WERI-Rb-1 (cell line): ENCODE results near the gene NEK7.

Experiments used
- DNase-seq: peaks from one replicate; pipeline ENCODE4 v3.0.0-alpha.2; 2020
- H3K27ac ChIP-seq: fragments of 250-450 bp; sonication (Bioruptor Pico); 2 replicates; pipeline ENCODE4 v1.5.1; 2020; ENCODE audit warnings: mild to moderate bottlenecking, moderate library complexity
- H3K27me3 ChIP-seq: fragments of 250-450 bp; sonication (Bioruptor Pico); 2 replicates; pipeline ENCODE4 v1.5.1; 2021; ENCODE audit warnings: mild to moderate bottlenecking, low read depth, moderate library complexity; ENCODE audit not compliant: insufficient read depth, severe bottlenecking
- H3K36me3 ChIP-seq: fragments of 250-450 bp; sonication (Bioruptor Pico); 2 replicates; pipeline ENCODE4 v1.5.1; 2020; ENCODE audit warnings: mild to moderate bottlenecking, moderate library complexity
- H3K4me3 ChIP-seq: 2 replicates; pipeline ENCODE4 v1.5.1; 2011; ENCODE audit warnings: low read depth, mild to moderate bottlenecking, control low read depth, low read length
- H3K9me3 ChIP-seq: fragments of 250-450 bp; sonication (Bioruptor Pico); 2 replicates; pipeline ENCODE4 v1.5.1; 2021; ENCODE audit warnings: mild to moderate bottlenecking, moderate library complexity; ENCODE audit not compliant: severe bottlenecking
- TF ChIP-seq, protein P1 (sequence below): IDR thresholded peaks from 2 replicates; pipeline ENCODE4 v1.5.1; 2011; ENCODE audit warnings: low read depth, mild to moderate bottlenecking, control low read depth, inconsistent platforms, low read length

The NEK7 gene

DNA sequence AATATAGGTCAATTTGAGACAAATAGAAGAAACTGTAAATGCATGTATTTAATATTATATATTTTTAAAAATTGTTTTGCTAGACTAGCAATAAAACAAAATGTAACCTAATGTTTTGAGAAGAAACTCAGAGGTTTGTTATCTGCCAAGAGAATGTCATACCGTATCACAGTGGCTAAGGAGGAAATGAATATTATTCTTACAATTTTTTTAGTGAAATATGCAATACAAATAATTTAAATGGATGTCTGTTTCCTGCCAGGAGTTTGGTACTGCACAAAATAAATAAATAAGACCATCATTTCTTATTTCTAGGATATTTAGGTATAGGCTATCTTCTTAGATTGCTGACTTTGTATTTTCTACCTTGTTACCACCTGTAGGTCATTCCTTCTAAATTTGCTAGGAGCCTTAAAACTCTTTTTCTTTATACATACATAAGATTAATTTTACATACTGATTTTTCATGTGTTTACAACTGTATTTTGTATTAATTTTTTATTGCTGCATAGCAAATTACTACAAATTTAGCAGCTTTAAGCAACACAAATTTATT lies 113.6 kb downstream of the NEK7 start:
- no peaks in the 10 kb centered on the region for H3K9me3 ChIP-seq
- H3K27ac ChIP-seq = no peak overlapping the region
- TF ChIP-seq, protein P1, sequence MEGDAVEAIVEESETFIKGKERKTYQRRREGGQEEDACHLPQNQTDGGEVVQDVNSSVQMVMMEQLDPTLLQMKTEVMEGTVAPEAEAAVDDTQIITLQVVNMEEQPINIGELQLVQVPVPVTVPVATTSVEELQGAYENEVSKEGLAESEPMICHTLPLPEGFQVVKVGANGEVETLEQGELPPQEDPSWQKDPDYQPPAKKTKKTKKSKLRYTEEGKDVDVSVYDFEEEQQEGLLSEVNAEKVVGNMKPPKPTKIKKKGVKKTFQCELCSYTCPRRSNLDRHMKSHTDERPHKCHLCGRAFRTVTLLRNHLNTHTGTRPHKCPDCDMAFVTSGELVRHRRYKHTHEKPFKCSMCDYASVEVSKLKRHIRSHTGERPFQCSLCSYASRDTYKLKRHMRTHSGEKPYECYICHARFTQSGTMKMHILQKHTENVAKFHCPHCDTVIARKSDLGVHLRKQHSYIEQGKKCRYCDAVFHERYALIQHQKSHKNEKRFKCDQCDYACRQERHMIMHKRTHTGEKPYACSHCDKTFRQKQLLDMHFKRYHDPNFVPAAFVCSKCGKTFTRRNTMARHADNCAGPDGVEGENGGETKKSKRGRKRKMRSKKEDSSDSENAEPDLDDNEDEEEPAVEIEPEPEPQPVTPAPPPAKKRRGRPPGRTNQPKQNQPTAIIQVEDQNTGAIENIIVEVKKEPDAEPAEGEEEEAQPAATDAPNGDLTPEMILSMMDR = no peak
- no peak overlapping the region for H3K4me3 ChIP-seq
- no peak for DNase-seq
- H3K36me3 ChIP-seq = no peaks in the 10 kb centered on the region
- no peaks in the 10 kb centered on the region for H3K27me3 ChIP-seq

- no peak for DNase-seq
- TF ChIP-seq, protein P1 = no peak
- H3K9me3 ChIP-seq = no peaks in the 10 kb centered on the region
- no peaks in the 10 kb centered on the region for H3K36me3 ChIP-seq
- no peak overlapping the region for H3K4me3 ChIP-seq
- no peak overlapping the region for H3K27ac ChIP-seq
- H3K27me3 ChIP-seq = no peaks in the 10 kb centered on the region
Measured at GRCh38 chr1:198271467-198271866, 114.7 kb downstream of the NEK7 start.

DNA sequence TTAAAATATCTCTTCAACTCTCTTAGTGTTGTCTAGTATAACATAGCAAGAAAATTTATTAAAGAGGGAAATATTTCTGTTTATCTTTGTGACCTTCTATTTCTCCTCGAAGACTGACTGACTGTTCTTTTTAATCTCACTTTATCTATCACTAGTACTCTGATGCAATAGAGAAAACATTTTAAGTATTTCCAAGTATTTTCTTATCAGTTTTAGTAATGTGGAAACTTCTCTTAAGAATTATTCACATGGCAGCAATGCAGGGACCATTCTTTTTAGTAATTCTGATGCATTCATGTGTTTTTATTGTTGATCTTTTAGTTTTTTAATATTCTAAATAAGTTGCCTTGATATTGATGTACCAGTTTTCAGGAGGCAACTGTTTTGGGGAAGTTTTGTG lies 115.7 kb downstream of the NEK7 start:
- no peaks in the 10 kb centered on the region for H3K27me3 ChIP-seq
- H3K4me3 ChIP-seq = no peak overlapping the region
- no peak overlapping the region for H3K27ac ChIP-seq
- DNase-seq = no peak
- TF ChIP-seq, protein P1 = no peak
- no peaks in the 10 kb centered on the region for H3K9me3 ChIP-seq
- no peaks in the 10 kb centered on the region for H3K36me3 ChIP-seq

GRCh38 chr1:198273748-198274295 lies 117.0 kb downstream of the NEK7 start:
- H3K4me3 ChIP-seq = no peak overlapping the region
- DNase-seq = no peak
- TF ChIP-seq, protein P1 = no peak
- no peaks in the 10 kb centered on the region for H3K36me3 ChIP-seq
- no peaks in the 10 kb centered on the region for H3K9me3 ChIP-seq
- no peak overlapping the region for H3K27ac ChIP-seq
- H3K27me3 ChIP-seq = no peaks in the 10 kb centered on the region

DNA sequence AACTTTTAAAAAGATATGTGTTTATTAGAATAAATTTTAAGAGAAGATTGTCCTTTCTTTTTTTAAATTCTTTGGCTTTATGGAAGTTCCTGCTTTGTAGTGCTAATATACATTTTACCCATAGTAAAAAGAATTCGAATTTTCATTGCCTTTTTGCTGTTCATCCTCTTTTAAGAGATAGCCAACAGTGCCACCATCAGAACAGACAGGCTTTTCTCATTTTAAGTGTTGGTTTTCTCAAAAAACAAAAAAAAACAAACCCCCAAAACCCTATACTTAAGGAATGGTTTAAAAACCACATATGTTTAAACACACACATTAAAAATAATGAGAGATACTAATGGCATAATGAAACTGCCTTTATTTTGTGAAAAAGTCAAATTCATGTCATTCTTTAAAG lies 118.8 kb downstream of the NEK7 start:
- Histone ChIP-seq H3K27ac (no peak overlapping the region), H3K4me3 (no peak overlapping the region), H3K27me3 (no peaks in the 10 kb centered on the region), H3K9me3 (no peaks in the 10 kb centered on the region), H3K36me3 (no peaks in the 10 kb centered on the region)
- TF ChIP-seq, protein P1 = no peak
- no peak for DNase-seq

DNA sequence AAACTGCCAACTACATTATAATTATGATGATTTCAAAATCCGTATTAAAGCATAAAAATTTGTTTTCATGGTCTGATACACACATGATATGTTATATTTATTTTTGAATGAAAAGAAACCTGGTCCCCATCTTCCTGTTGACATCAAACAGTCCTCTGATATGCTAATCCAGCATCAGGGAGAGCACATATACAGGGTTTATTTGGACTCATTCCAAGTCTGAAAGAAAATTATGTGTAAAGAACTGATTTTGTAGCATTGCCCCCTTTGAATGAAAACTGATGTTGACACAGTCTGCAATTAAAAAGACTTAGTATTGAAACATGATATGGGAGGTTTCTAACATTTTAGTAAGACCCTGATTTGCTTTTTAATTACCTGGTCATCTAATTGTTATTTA lies 119.4 kb downstream of the NEK7 start:
- H3K36me3 ChIP-seq = no peaks in the 10 kb centered on the region
- TF ChIP-seq, protein P1 = no peak
- H3K27ac ChIP-seq = no peak overlapping the region
- H3K27me3 ChIP-seq = no peaks in the 10 kb centered on the region
- H3K9me3 ChIP-seq = no peaks in the 10 kb centered on the region
- H3K4me3 ChIP-seq = no peak overlapping the region
- no peak for DNase-seq
